H4 (cell line): ENCODE data around the gene FARSA. TPM values are rescaled to one million over a fixed set of nuclear protein-coding genes. Genes with fewer than 3 reads are reported as not detected.
A peak's percentile ranks its signal among the peaks of the same experiment; 100 is the strongest.
"Not testable (repeated sequence)": the region's sequence is repeated elsewhere in the genome, so short reads cannot be mapped to it uniquely, and the experiment has no call there.

ENCODE experiments used
- DNase-seq: peaks from one replicate; pipeline ENCODE4 v3.0.0-alpha.2; 2015; ENCODE audit warnings: low spot score
- total RNA-seq: library from RNA; depleted of rRNA; stranded (reverse); fragments of >200 nt; shearing (Covaris generic); gene quantifications from 2 replicates; pipeline ENCODE4 v1.2.3, GENCODE V29; 2014

The FARSA gene
- total RNA-seq, 1 experiment from 2014 or later = 90.9 TPM

DNA sequence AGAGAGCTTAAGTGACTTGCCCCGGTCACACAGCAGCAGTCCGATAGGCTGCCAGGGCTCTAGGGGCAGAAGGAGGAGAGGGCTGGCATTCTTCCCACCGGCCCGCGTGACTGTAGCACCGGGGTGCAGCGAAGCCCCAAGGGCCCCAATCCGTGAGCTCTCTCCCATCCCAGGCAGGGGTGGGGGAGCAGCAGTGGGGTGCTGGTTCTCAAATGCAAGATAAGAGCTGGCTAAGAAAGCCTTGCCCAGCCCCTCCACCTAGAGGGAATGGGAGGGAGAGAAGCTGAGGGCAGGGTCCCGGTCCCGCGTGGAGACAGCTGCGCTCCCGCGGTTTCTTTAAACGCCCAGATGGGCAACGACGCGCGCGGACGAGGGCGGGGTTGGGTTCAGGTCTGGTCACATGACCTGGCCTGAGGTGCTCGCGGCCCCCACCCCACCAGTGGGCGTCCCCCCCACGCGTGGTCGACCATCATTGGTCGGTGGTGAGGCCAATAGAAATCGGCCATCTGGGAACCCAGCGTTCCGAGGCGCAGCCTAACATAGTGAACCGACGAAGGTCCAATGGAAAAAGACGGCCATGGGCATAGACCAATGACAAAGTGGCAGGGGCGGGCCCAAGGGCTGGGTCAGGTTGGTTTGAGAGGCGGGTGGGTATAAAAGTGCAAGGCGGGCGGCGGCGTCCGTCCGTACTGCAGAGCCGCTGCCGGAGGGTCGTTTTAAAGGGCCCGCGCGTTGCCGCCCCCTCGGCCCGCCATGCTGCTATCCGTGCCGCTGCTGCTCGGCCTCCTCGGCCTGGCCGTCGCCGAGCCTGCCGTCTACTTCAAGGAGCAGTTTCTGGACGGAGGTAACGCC, 4.6 kb upstream of the FARSA start, which contains the start of gene CALR:
Gene CALR, plus strand, starts transcription at position 683 of the 852 bp plus-strand sequence. Its CDS starts 71 bp downstream, at position 754.
- DNase-seq = peak; percentile 99

DNA sequence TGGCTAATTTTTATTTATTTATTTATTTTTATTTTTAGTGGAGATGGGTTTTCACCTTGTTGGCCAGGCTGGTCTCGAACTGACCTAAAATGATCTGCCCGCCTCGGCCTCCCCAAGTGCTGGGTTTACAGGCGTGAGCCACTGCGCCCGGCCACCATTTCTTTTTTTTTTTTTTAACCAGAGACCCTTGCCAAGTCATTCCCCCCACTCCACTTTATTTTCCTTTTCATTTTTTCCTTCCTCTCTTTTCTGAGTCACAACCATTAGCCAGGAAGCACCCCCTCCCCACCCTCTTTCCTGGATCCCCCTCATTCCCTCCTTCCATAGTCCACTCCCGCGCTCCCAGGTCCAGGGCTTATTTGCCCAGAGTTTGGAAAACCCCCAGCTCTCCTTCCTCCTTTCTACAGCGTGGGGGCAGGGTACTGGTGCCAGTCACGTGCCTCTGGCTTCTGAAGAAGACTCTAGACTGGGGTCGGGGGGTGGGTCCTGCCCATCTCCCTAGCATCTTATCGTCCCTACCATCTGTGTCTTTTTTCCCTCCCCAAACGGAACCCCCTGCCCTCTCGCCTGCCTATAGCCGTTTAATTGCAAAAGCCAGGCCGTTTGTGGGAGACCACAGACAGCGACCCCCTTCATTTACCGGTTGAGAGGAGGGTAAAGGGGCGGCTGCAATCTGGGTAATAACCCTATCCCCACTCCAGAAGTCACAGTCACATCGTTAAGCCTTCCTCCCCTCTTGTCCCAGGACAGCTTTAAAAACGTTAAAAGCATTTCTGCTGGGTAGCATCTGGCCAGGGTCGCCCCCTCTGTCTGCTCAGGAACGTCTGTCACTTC, 3.8 kb upstream of the FARSA start:
- DNase-seq = no peak

DNA sequence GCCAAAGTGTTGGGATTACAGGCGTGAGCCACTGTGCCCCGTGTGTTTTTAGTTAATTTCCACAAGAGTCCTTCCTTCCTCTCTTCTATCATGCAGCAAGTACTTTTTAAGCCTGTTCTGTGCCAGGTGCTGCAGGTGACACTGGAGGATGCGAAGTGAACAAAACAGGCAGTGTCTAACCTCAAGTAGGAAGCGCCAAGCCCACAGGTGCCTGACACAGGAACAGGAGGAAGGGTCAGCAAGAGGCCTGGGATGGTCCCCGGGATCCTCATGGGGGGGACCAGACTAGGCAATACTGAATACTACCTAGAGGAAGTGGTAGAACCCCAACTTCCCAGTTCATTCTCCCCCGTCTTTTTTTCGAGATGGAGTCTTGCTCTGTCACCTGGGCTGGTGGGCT, 3.1 kb upstream of the FARSA start:
- no peak for DNase-seq

DNA sequence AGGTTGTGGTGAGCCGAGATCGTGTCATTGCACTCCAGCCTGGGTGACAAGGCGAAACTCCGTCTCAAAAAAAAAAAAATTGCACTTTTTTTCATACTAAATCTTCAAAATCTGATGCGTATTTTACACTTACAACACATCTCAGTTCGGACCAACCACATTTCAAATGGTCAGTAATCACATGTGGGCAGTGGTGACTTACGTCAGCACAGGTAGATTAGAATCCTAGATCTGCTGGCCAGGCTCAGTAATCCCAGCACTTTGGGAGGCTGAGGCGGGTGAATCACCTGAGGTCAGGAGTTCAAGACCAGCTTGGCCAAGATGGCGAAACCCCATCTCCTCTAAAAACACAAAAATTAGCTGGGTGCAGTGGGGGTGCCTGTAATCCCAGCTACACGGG, 1.6 kb upstream of the FARSA start:
- DNase-seq = no peak

DNA sequence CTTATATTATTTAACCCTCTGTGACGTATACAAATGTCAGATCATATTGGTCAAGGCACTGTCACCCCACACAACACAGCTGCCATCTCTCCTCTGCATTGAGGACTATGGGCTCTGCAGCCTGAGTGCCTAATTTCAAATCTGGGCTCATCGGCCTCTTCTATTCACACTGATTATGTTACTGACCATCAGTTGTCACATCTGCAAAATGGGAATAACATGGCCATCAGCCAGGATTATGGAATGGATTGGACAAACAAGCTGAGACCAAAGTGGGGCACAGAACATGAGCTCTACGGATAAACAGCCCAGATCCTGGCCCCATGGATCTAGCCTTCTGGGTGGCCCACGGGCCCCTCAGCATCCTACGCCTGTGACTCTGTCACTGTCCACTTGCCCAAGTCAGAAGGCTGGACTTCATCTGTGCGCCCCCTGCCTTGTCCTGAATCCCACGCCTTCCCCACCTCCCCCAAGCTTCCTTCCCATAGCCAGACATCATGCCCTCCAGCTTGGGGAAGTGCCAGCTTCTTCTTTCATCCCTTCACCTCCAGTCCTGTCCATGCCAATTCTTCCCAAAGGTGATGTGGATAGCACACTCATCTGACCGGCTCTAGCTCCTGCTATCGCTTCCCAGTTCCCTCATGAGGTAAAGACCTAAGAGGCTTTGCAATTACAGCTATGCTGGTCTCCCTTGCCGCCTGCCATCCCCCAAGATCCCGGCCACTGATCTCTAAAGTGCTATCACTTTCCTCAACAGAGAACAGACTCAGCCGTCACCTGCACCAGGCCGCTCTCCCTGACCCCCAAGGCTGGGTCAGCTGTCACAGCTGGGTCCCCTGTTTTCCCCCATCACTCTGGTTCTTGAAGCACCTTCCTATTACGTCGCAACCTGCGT, 872 bp downstream of the FARSA start:
- no peak for DNase-seq

DNA sequence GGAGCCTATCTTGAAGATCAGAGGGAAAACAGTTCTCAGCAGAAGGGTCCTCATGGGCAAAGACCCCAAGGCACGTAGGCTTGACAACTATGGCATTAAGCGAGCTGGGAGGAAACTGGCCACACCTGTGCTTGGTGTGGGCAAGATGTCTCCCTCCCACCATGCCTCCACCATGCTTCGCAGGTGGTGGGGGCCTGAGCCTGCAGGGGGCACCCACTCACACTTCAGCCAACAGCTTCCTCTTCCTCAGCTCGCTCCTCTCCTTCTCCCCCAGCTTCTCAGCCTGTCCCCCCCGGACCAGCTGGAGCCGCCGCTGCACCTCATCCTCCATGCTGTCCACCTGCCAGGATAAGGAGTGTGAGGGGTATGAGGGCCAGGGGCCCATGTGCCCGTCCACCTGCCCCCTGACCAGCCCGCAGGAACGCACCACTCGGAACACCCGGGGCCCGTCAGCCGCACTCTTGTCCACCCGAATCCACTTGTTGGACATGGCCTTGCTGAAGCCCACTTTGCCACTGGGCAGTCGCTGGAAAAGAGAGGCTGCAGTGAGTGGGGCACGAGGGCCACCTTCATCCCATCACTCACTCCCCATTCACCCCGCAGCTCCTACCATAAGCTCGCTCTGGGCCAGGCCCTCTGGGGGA, 3.4 kb downstream of the FARSA start:
- DNase-seq = no peak

DNA sequence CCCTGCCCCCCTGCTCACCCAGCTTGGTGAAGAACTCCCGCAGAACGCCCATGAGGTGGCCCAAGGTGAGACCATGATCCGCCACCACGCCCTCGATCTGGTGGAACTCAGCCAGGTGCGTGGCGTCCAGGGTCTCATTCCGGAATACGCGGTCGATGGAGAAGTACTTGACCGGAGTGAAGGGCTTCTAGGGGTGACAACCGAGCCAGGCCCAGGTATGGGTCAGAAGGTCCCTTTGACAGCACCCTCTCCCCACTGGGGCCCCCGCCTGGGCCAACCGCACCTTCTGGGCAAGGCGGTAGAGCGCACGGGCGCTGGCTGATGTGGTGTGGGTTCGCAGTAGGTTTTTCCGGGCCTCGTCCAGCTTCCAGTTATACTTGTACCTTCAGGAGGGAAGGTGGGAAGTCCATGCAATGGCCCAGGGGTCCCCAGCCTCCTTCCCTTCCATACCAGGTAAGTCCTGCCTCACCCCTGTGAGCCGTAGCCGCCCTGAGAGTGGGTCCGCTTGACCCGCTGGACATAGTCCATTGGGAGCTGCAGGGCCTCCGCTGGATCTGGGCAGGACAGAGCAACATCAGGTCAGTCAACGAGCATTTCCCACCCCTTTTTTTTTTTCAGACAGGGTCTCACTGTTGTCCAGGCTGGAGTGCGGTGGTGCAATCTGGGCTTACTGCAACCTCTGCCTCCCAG, 8.7 kb downstream of the FARSA start:
- DNase-seq = no peak

DNA sequence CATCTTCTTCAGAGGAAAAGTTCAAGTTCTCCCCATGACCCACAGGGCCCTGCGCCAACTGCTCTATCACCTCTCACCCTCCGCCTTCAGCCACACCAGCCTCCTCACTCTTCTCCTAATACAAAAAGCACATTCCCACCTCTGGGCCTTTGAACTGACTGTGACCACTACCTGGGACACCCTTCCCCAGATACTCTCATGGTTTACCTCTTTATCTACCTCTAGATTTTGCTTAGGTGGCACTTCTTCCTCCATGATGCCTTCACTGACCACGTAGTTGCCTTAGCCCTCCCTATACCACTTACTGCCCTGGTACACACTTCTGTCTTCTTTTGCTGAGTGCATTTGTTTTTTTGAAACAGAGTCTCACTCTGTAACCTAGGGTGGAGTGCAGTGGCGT, 10.6 kb downstream of the FARSA start:
- no peak for DNase-seq

DNA sequence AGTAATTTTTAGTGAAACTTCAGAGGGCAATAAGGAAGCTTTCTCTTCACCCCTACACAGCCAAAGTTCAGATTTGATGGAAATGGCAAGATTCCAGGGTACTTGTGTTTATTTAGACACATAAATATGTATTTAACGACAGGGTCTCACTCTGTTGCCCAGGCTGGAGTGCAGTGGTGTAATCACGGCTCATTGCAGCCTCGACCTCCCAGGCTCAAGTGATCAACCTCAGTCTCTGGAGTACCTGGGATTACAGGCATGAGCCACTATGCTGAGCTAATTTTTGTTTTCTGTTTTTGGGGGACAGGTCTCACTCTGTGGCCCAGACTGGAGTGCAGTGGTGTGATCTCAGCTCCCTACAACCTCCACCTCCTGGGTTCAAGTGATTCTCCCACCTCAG, 12.5 kb downstream of the FARSA start:
- DNase-seq = no peak

DNA sequence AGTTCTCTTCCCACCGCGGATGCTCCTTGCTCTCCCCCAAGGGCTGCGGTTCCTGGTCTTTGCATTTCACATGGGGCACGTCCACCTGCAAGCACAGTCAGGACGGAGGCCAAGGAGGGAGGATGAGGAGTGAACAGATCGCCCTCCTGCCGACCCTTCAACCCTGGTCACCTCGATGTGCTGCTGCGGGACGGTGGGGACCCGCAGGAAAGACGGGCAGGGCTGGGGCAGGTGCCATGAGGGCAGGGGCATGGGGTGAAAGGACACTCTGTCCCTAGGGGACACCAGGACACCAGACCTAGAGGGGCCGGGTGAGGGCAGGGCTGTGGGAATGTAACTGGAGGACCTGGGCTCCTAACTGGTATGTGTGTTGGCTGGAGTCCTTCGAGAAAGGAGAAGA, 15.3 kb downstream of the FARSA start:
- DNase-seq = no peak

DNA sequence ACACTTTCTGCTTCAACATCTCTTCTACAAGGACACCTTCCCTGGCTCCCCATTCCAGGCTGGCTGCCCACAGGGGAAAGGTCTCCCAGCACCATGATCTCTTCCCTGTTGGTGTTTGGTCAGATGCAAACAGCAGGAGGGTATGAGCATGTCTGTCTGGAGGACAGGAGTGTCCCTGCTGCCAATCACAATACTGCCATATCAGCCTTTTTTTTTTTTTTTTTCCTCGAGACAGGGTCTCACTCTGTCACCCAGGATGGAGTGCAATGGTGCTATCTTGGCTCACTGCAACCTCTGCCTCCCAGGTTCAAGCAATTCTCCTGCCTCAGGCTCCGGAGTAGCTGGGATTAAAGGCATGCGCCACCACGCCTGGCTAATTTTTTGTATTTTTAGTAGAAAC, 17.7 kb downstream of the FARSA start:
- not testable (repeated sequence) for DNase-seq

DNA sequence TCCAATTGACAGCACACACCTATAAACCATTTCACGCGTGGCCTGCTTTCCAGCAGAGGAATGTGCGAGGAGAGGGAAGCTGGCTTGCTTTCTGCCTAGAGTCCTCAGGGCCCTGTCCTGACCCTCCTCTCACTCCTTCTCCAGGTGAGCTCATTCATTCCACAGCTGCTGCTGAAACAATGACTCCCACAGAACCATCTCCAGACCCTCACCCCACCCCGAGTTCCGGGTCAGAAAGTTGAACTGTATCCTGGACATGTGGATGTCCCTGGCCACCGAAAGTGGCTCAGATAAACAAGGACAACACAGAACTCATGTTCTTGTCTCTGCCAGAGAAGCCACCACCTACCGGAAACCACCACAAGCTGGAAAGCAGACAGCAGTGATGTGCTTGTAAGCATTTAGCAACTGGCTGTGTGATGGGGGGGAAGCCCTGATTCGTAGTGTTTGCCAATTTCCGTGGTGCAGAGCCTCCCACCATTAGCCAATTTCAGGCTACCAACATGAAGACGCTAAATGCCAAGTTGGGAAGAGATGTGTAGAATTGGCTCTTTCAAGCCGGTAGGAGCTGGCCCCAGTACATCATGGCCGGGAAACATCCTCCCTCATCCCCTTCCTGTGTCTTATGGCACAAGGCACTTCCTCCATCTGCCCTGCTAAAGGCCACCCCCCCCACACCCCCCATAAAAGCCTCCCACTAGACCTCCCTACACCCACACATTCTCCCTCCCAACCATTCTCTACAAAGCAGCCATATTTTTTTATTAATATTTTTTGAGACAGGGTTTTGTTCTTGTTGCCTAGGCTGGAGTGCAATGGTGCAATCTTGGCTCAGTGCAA, 19.4 kb downstream of the FARSA start:
- DNase-seq = no peak

DNA sequence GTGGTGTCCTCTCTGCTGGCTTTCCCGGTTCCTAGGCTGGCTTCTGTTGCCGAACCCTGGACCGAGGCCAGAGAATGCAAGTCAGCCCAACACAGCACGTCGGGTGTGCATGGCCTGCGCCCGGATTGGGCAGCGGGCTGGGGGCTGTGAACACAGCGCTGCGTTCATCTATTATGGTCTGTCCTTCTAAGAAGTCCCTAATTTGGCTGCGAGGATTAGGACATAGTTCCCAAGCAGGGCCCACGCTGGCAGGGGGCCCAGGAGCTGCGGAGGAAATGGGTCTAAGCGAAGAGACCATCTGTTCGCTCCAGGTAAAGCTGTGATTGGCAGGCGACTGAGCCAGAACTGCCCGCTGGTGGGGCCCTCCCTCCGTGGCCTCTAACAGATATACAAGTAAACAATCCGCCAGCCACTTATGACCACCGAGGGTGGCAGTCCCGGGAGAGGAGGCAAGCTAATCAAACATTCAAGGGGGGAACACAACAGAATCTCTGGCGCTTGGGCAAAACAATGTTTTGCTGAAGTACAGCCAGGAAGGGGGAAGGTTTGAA, 20.4 kb downstream of the FARSA start:
- peak; percentile 87 for DNase-seq

DNA sequence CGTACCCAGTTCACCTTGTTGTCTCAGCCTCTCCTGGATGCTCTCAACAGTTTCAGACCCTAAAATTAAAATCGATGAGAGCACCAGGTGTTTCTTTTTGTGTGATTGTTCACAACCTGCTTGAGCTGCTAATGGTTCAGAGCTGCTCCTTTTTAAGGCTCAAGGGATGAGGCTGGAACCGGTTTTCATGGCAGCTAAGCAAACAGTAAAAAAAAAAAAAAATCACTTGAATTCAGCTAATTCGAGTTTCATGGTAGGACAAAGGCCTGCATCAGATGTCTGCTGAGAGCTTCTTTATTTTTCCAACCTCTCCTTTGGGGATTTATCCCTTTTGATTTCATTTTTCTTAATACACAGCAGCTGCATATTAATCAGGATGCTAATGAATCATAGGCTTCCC, 20.9 kb downstream of the FARSA start:
- no peak for DNase-seq

DNA sequence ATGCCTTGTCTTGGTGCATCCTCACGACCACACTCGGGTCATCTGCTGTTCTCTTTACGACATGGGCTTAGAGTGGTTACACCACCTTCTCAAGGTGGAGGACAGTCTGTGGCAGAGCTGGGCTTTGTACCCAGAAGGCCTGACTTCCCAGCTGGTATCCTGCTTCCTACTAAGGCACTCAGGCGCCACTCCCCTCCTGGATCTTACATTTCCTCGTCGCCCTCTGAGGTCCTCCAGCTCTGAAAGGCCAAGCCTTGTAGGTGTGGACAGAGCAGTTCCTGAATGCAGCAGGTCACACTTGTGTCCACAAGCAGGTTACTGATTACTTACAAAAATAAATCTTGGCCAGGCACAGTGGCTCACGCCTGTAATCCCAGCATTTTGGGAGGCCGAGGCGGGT, 26.3 kb downstream of the FARSA start:
- DNase-seq = no peak

DNA sequence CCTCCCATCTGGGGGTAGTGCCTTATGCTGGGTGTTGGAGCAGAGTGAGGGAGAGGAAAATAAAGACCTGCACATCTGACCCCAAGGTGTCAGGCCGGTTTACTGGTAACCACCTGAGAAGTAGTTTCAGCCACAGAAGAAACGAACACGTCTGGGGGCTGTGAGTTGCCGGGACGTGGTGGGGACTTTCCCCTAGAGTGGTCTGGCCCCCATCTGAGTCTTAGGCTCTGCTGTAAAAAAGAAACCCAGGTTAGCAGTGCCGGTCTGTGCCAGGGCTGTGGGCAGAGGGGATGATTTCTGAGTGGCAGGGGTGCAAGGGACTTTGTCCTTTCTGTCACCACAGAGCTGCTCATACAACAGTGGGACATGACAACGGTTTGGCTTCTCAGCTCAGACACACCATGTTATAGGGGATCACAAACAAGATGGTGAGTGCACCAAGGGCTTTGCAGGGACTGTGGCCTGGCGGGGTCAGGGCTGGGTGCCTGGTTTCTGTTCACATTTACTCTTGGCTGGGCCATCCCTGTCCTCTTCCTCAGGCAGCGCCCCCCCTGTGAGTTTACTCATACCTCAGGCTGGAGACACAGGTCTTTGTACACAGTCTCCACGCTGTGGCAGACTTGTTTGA, 33.5 kb downstream of the FARSA start:
- no peak for DNase-seq

DNA sequence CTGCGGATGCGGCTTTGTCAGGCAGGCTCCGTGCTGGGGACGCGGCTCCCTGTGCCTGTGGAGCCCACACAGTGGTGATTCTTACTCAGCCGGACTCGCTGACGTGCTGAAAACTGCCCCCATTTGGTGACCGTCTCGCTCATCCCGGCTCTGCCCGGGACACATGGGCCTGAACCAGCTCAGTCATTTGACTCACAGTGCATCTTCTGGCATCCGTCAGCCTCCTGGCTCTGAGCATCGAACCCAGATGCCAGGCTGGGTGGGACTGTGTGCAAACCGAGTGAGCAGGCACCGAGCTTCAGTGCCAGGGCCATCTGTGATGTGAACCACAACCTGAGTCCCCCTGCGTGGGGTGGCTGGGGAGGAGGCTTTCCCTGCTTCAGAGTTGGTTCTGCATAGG, 37.1 kb downstream of the FARSA start:
- DNase-seq = no peak

DNA sequence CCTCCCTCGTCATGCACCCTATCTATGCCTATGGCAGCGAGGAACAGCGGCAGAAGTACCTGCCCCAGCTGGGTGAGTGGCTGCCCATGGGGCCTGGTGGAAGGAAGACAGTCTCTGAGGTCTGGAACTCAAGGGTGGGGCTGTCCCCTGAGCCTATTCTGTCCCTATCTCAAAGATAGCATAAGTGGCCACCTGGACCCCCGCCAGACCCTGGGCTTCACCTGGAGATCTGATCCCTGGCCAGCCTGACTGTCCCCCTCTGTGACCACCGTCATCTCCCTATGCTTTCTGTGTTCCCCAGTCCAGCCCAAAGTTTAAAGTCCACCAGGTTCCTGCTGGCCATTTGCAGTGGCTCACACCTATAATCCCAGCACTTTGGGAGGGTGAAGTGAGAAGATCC, 39.9 kb downstream of the FARSA start:
- no peak for DNase-seq

DNA sequence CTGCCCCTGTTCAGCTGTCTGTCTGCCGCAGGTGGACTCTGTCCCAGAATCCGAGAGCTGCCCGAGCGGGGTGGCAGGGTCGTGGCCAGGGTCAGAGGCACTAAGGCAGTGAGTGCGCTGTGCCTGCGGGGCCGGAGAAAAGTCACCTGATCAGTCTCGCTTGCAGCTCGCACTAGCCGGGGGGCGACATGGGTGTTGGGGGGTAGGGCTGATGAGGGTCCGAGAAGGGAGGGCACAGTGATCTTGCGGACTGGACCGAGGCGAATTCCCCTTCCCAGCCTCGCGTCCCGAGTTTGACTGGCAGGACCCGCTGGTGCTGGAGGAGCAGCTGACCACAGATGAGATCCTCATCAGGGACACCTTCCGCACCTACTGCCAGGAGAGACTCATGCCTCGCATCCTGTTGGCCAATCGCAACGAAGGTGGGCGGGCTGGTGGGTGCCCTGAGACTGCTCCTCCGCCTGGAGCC, 41.9 kb downstream of the FARSA start:
- no peak for DNase-seq
